ENCODE measurements around the gene LRMDA.

DNA sequence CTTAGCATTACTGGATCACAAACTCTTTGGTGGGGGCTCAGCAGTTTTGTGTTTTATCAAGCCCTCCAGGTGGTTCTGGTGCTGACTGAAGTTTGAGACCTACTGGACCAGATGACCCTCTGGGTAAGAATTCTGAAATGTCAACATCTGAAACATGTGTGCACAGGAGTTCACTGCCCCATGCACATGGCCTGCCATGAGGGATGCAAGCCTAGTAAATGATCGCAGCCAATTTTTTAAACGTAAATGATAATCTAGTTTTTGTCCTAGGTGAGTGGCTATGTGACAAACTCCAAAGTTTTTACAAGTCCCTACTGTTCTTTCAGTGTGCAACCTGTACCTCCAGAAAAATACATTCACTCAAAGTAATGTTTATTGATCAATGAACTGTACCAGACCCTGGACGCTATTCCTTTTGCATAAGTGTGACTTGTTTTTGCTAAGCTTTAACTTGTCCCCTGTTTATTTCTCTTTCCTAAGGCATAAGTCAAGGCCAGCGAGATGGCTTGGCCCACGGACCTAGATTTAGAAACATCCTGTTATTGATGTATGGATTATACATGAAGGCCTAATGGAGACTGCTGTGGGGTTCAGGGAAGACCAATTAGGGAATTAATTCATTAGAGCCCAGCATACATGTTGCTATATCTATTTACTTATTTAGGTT, 531.1 kb downstream of the LRMDA start:
- no peak for TF ChIP-seq EZH2 (IDR thresholded peaks at IDR 0.05; ENCODE audit: borderline replicate concordance, insufficient read depth, low read depth, low read length, poor library complexity, severe bottlenecking)
- TF ChIP-seq, protein P1, sequence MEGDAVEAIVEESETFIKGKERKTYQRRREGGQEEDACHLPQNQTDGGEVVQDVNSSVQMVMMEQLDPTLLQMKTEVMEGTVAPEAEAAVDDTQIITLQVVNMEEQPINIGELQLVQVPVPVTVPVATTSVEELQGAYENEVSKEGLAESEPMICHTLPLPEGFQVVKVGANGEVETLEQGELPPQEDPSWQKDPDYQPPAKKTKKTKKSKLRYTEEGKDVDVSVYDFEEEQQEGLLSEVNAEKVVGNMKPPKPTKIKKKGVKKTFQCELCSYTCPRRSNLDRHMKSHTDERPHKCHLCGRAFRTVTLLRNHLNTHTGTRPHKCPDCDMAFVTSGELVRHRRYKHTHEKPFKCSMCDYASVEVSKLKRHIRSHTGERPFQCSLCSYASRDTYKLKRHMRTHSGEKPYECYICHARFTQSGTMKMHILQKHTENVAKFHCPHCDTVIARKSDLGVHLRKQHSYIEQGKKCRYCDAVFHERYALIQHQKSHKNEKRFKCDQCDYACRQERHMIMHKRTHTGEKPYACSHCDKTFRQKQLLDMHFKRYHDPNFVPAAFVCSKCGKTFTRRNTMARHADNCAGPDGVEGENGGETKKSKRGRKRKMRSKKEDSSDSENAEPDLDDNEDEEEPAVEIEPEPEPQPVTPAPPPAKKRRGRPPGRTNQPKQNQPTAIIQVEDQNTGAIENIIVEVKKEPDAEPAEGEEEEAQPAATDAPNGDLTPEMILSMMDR (IDR thresholded peaks at IDR 0.05): no peak
